ENCODE measurements around the gene NAMPT. TPM values are rescaled to one million over a fixed set of nuclear protein-coding genes. Genes with fewer than 3 reads are reported as not detected.

Gene NAMPT
- total and polyA plus RNA-seq, 5 donors = 57.1 to 219 (median 118) TPM

DNA sequence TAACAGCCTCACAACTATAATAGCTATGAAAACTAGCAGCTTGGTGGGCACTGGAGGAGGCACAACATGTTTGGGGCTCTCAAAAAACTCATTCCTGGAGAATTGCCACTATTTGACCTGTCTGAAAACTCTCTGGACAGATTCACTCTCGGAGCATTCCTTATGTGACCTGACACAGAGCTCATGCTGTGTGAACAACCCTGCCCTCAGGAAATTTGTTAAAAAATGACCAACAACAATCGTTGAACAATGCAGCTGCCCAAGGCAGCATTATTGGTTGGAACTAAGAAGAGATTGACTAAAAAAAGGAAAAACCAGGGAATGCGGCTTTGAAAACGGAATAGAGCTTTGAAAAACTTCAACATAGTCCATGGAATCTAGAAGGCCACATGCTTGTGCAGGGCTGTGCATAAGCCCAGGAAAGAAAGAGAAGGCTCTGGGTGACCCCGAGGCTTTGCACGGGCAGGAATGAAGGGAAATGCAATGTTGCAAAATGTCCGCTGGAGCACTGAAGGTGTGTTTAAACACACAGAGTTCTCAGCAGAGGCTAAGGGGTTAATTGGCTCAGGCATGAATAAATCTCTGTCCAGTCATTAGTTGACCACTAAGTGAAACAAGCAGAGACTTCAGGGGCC, 52.8 kb downstream of the NAMPT start:
- 86% methylated on average over 7 of the region's 7 CpGs for WGBS
- ATAC-seq = no peak
- intact Hi-C loops (cut with DNase I) = no loop called here

DNA sequence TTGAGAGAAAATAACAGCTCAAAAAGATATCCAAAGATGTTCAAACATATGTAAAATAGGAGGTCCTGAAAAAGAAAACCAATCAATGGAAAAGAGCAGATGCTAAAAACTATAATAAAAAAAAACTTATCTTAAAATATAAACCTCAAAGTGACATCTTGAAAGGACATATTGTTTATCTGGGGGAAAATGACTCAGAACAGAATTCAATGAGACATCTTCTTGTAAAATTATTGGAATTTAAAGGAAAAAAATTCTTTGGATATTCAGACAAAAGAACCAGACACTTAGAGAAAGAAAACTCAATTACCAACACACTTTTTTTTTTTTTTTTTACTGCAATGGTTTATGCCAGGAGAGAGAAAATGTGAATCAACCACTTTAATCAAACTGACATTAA, 58.9 kb downstream of the NAMPT start:
- no peaks in the 10 kb centered on the region for H3K9me3 ChIP-seq (ENCODE audit: control insufficient read depth, low read length)
- no peak overlapping the region for H3K27ac ChIP-seq (ENCODE audit: low read length)
- H3K4me1 ChIP-seq (ENCODE audit: control insufficient read depth, insufficient read depth, low read length) = no peaks in the 10 kb centered on the region
- ATAC-seq (no peak), DNase-seq (no peak)
- H3K4me3 ChIP-seq (ENCODE audit: low read length) = no peak overlapping the region
- H3K27me3 ChIP-seq (ENCODE audit: control insufficient read depth, insufficient read depth) = no peaks in the 10 kb centered on the region
- intact Hi-C loops (cut with DNase I) = no loop called here

More for the DNA sequence above, 52.8 kb downstream of the NAMPT start:
- Histone ChIP-seq H3K4me1 (ENCODE audit: control insufficient read depth, insufficient read depth, low read length) (peaks cover 6% of the 10 kb centered on the region), H3K27me3 (ENCODE audit: control insufficient read depth, insufficient read depth) (no peaks in the 10 kb centered on the region), H3K9me3 (ENCODE audit: control insufficient read depth, low read length) (no peaks in the 10 kb centered on the region), H3K27ac (ENCODE audit: low read length) (no peak overlapping the region), H3K4me3 (ENCODE audit: low read length) (no peak overlapping the region)
- no peak for DNase-seq

DNA sequence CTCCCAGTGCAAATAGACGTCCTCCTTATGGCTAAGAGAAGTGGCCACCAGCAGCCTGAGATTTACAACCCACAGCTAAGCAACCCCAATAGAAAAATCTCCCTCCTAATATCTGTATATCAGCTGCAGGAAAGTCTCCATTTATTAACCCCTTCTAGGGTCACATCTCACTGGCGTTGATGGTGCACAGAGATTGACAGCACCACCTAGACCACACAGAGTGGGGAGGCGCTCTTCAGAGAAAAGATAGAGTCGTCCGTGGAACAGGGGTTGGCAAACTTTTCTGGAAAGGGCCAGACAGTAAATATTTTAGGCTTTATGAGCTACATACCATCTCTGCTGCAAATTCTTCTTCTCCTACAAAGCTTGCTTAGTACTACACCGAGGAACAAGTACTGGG, 60.0 kb downstream of the NAMPT start:
- ATAC-seq = no peak
- H3K4me3 ChIP-seq (ENCODE audit: low read length) = no peak overlapping the region
- WGBS = 57% methylated on average over 6 of the region's 6 CpGs
- H3K27ac ChIP-seq (ENCODE audit: low read length) = no peak overlapping the region
- H3K27me3 ChIP-seq (ENCODE audit: control insufficient read depth, insufficient read depth) = no peaks in the 10 kb centered on the region
- intact Hi-C loops (cut with DNase I) = no loop called here
- DNase-seq = no peak
- H3K9me3 ChIP-seq (ENCODE audit: control insufficient read depth, low read length) = no peaks in the 10 kb centered on the region
- no peaks in the 10 kb centered on the region for H3K4me1 ChIP-seq (ENCODE audit: control insufficient read depth, insufficient read depth, low read length)

DNA sequence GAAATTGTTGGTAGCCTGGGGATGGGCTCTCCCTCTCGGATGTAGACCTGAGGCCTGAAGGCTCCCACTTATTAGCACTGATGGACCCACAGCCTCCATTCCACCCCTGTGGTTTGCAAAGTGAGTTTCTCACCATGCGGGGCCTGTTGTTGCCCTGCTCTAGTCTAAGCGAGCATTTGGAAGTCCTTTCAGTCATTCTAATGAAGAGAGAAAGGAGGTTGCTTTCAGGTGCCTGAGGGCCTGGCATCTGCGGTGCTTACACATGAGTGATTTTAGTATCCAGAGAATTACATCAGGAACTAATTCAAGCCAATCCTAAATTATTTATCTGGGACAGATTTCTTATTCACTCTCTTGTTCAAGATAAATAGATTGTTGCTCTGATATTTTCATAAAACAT, 61.6 kb downstream of the NAMPT start:
- peaks cover 7% of the 10 kb centered on the region for H3K4me1 ChIP-seq (ENCODE audit: control insufficient read depth, insufficient read depth, low read length)
- H3K4me3 ChIP-seq (ENCODE audit: low read length) = no peak overlapping the region
- 93% methylated on average over 4 of the region's 4 CpGs for WGBS
- no peak for ATAC-seq
- H3K27ac ChIP-seq (ENCODE audit: low read length) = no peak overlapping the region
- H3K9me3 ChIP-seq (ENCODE audit: control insufficient read depth, low read length) = no peaks in the 10 kb centered on the region
- no peak for DNase-seq
- H3K27me3 ChIP-seq (ENCODE audit: control insufficient read depth, insufficient read depth) = no peaks in the 10 kb centered on the region
- intact Hi-C loops (cut with DNase I) = no loop called here

DNA sequence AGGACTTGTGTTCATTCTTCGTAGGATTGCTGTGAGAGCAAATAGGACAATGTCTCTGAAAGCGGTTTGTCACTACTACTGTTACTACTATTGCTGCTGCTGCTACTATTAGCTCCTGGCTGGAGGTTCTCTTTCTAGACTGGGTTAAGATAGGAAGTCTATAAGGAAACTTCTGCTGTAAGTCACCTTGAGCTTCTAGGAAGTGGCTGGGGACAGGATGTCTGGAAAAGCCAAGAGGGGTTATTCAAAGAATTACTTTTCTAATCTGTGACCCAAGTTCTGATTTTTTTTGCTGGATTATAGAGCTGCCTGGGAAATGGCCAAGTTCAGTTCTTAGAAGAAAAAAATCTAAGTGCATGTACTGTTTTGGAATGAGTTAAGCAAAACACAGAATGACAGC, 62.2 kb downstream of the NAMPT start:
- H3K4me1 ChIP-seq (ENCODE audit: control insufficient read depth, insufficient read depth, low read length) = peaks cover 10% of the 10 kb centered on the region

DNA sequence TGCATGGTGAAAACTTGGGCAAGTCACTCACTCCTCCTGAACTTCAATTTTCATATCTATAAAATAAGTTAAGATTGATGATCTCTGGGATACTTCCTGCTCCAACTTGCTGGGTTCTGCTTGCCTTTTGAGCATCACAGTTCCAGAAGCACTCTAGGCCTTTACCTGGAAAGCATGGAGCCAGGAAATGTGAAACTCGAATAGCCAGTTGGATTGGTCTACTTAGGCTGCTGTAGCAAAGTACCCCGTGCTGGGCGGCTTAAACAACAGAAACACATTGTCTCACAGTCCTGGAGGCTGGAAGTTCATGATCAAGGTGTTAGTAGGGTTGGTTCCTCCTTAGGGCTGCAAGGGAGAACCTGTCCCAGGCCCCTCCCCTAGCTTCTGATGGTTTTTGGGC, 64.5 kb downstream of the NAMPT start:
- 94% methylated on average over 3 of the region's 3 CpGs for WGBS
- H3K4me1 ChIP-seq (ENCODE audit: control insufficient read depth, insufficient read depth, low read length) = peaks cover 15% of the 10 kb centered on the region
- H3K9me3 ChIP-seq (ENCODE audit: control insufficient read depth, low read length) = no peaks in the 10 kb centered on the region
- no peak for DNase-seq
- no peak overlapping the region for H3K4me3 ChIP-seq (ENCODE audit: low read length)
- H3K27ac ChIP-seq (ENCODE audit: low read length) = no peak overlapping the region
- no peak for ATAC-seq
- H3K27me3 ChIP-seq (ENCODE audit: control insufficient read depth, insufficient read depth) = no peaks in the 10 kb centered on the region
- intact Hi-C loops (cut with DNase I) = no loop called here

More for the DNA sequence above, 62.2 kb downstream of the NAMPT start:
- Histone ChIP-seq H3K4me3 (ENCODE audit: low read length) (no peak overlapping the region), H3K27me3 (ENCODE audit: control insufficient read depth, insufficient read depth) (no peaks in the 10 kb centered on the region), H3K9me3 (ENCODE audit: control insufficient read depth, low read length) (no peaks in the 10 kb centered on the region), H3K27ac (ENCODE audit: low read length) (no peak overlapping the region)
- ATAC-seq = peak in 1 of 2 donors; percentile 38
- intact Hi-C loops (cut with DNase I) = no loop called here
- DNase-seq = no peak
- WGBS = 61% methylated on average over 2 of the region's 2 CpGs

DNA sequence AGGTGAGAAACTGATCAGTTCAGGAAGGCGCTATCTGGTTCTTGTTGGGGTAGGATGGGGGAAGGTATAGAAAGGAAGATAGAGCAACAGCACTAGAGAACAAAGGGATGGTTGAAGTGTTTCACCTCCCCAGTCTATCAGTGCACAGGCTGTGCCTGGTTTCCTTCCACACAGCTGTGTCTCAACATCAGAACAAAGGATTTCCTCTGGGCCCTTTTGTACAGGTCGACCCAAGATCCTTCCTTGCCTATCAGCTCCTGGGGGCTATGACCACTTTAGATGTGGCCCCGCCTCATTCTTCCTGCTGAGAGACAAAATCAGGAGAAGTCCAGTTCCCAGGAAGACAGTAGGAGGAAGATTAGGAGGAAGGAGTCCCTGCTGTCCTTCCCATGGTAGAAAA, 65.6 kb downstream of the NAMPT start:
- WGBS = 73% methylated on average over 3 of the region's 3 CpGs
- Histone ChIP-seq H3K9me3 (ENCODE audit: control insufficient read depth, low read length) (no peaks in the 10 kb centered on the region), H3K4me1 (ENCODE audit: control insufficient read depth, insufficient read depth, low read length) (peaks cover 15% of the 10 kb centered on the region), H3K27ac (ENCODE audit: low read length) (peak overlapping the region; percentile 39), H3K4me3 (ENCODE audit: low read length) (no peak overlapping the region), H3K27me3 (ENCODE audit: control insufficient read depth, insufficient read depth) (no peaks in the 10 kb centered on the region)
- DNase-seq (no peak), ATAC-seq (peak in 1 of 2 donors; percentile 46)
- intact Hi-C loops (cut with DNase I) = no loop called here

DNA sequence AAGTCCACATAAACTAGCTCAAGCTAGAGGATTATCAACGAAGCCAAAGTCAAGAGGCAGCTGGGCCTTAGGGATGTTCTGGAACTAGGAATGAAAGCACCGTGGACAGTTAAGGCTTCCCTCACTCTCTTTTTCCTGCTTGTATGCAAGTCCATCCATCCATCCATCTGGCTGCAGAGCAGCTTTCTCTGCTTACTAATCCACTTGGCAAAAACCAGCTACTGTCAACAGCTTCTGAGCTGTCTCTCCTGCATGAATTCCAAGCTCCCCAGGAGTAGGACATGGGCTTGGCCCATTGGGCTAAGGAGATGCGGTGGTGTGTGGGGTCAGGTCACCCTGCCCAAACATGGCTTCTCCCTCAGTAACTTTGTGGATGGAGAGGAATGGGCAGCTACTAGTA, 66.2 kb downstream of the NAMPT start:
- H3K9me3 ChIP-seq (ENCODE audit: control insufficient read depth, low read length) = no peaks in the 10 kb centered on the region
- peak overlapping the region; percentile 39 for H3K27ac ChIP-seq (ENCODE audit: low read length)
- H3K4me1 ChIP-seq (ENCODE audit: control insufficient read depth, insufficient read depth, low read length) = peaks cover 15% of the 10 kb centered on the region
- H3K4me3 ChIP-seq (ENCODE audit: low read length) = no peak overlapping the region
- peak in 2 of 3 donors; percentile 32 to 50 for DNase-seq
- H3K27me3 ChIP-seq (ENCODE audit: control insufficient read depth, insufficient read depth) = no peaks in the 10 kb centered on the region
- peak; percentile 1 to 12 for ATAC-seq
- 69% methylated on average over 3 of the region's 3 CpGs for WGBS
- intact Hi-C loops (cut with DNase I) = no loop called here

DNA sequence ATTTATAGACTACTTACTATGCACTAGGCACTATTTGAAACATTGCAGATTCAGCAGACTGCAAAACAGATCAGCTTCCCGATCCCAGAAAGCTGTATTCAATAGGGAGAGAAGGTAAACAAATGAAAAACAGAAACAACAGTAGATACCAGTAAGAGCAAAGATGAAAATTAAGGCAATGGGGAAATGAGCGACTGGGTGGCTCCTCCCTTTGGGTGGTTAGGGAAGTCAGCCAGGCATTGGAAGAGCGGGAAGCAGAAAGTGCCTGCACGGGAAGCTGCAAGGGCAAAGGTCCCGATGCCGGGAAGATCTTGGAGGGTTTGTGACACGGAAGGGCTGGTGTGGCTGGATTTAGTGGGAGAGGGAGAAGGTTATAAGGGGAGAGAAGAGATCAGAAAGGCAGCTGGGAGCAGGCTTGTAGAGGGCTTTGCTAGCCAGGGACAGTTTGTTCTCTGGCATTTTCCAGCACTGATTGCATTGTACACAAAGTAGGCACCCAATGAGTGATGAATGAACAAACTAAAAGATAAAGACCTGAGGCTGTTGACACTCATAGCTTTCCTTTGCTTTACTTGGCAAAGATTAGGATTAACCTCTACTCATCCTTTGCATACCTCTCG, 67.8 kb downstream of the NAMPT start:
- no peaks in the 10 kb centered on the region for H3K9me3 ChIP-seq (ENCODE audit: control insufficient read depth, low read length)
- WGBS = 17% methylated on average over 8 of the region's 8 CpGs
- H3K4me1 ChIP-seq (ENCODE audit: control insufficient read depth, insufficient read depth, low read length) = peaks cover 15% of the 10 kb centered on the region
- intact Hi-C loops (cut with DNase I) = no loop called here
- DNase-seq (peak; percentile 88 to 94 (median 93)), ATAC-seq (peak; percentile 96 to 97)
- peak overlapping the region; percentile 98 for H3K27ac ChIP-seq (ENCODE audit: low read length)
- no peaks in the 10 kb centered on the region for H3K27me3 ChIP-seq (ENCODE audit: control insufficient read depth, insufficient read depth)
- no peak overlapping the region for H3K4me3 ChIP-seq (ENCODE audit: low read length)

DNA sequence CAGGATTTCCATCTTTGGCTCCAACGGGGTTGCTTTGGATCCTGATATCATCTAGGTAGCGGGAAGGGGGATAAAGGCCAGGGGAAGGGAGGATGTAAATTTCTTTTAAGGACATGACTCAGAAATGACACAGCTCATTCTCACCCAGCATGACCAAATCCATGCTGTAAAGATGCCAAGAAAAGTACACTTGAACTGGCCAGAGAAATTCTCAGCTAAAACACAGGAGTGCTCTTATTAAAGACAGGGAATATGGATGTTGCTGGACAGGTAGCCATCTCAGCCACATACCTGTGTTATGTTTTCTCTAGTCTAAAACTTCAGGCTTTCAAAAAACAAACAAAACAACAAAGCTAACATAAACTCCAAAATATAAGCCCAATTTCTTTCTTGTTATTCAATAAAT, 68.3 kb downstream of the NAMPT start:
- peak in 1 of 3 donors; percentile 62 for DNase-seq
- WGBS = 19% methylated on average over 2 of the region's 2 CpGs
- no peak overlapping the region for H3K4me3 ChIP-seq (ENCODE audit: low read length)

DNA sequence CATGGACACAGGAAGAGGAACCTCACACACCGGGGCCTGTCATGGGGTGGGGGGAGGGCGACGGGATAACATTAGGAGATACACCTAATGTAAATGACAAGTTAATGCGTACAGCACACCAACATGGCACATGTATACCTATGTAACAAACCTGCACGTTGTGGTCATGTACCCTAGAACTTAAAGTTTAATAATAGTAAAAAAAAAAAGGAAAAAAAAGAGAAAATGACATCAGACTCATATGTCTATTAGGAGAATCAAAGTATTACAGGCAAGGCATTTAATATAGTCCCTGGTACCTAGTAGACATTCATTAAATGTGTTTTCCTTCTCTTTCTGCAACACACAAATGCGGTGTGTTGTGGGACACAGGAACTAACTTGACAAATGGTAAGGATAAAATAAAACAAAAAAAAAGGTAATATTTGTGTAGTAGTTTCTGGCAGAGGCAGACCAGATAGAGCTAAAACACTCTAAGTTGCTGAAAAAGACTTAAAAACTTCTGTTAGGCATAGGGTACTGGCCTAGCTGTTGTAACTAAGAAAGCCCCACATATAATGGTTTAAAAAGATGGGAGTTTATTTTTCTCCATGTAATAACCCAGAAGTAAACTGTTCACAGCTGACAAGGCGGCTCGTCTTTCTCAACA, 68.8 kb downstream of the NAMPT start:
- no peaks in the 10 kb centered on the region for H3K9me3 ChIP-seq (ENCODE audit: control insufficient read depth, low read length)
- H3K4me3 ChIP-seq (ENCODE audit: low read length) = no peak overlapping the region
- WGBS = 61% methylated on average over 8 of the region's 8 CpGs
- H3K4me1 ChIP-seq (ENCODE audit: control insufficient read depth, insufficient read depth, low read length) = peaks cover 15% of the 10 kb centered on the region
- intact Hi-C loops (cut with DNase I) = no loop called here
- DNase-seq (no peak), ATAC-seq (no peak)
- H3K27me3 ChIP-seq (ENCODE audit: control insufficient read depth, insufficient read depth) = no peaks in the 10 kb centered on the region
- peak overlapping the region; percentile 62 for H3K27ac ChIP-seq (ENCODE audit: low read length)

More for the DNA sequence above, 68.3 kb downstream of the NAMPT start:
- H3K27me3 ChIP-seq (ENCODE audit: control insufficient read depth, insufficient read depth) = no peaks in the 10 kb centered on the region
- H3K4me1 ChIP-seq (ENCODE audit: control insufficient read depth, insufficient read depth, low read length) = peaks cover 15% of the 10 kb centered on the region
- intact Hi-C loops (cut with DNase I) = no loop called here
- H3K27ac ChIP-seq (ENCODE audit: low read length) = peak overlapping the region; percentile 62
- H3K9me3 ChIP-seq (ENCODE audit: control insufficient read depth, low read length) = no peaks in the 10 kb centered on the region
- ATAC-seq = peak; percentile 86 to 91
